Mucosa of rectum (tissue), 2 donors: ENCODE results near the gene C2orf72.

Experiments
- H3K27ac ChIP-seq, 2 donors: one replicate each; pipeline ENCODE4 v1.7.0; 2013; ENCODE audit warnings: inconsistent platforms in 2 of 2, low read depth in 2 of 2, low read length in 2 of 2
- H3K27me3 ChIP-seq, 2 donors: one replicate each; pipeline ENCODE4 v1.7.0; 2013; ENCODE audit warnings: low read length in 2 of 2; ENCODE audit not compliant: control insufficient read depth in 2 of 2, insufficient read depth in 2 of 2
- H3K36me3 ChIP-seq, 2 donors: one replicate each; pipeline ENCODE4 v1.7.0; 2013; ENCODE audit warnings: low read length in 2 of 2; ENCODE audit not compliant: control insufficient read depth in 2 of 2, insufficient read depth in 2 of 2
- H3K4me1 ChIP-seq, 2 donors: one replicate each; pipeline ENCODE4 v1.7.0; 2013; ENCODE audit warnings: low read length in 2 of 2, mild to moderate bottlenecking in 1 of 2; ENCODE audit not compliant: control insufficient read depth in 2 of 2, insufficient read depth in 2 of 2
- H3K4me3 ChIP-seq, 2 donors: one replicate each; pipeline ENCODE4 v1.7.0; 2013; ENCODE audit warnings: low read length in 2 of 2
- H3K9ac ChIP-seq, 2 donors: one replicate each; pipeline ENCODE4 v1.7.0; 2013; ENCODE audit warnings: low read length in 2 of 2, low read depth in 1 of 2, mild to moderate bottlenecking in 1 of 2
- H3K9me3 ChIP-seq, 2 donors: one replicate each; pipeline ENCODE4 v1.7.0; 2013; ENCODE audit warnings: low read length in 2 of 2; ENCODE audit not compliant: control insufficient read depth in 2 of 2
- donor health status: healthy.
- donor health status: Normal muscosa, but diverticular disease.

Gene C2orf72

GRCh38 chr2:231039821-231040364 is 2.6 kb downstream of the C2orf72 start:
- H3K9me3 ChIP-seq = no peaks in the 10 kb centered on the region
- H3K4me1 ChIP-seq = no peaks in the 10 kb centered on the region
- peaks cover 5 to 16% of the 10 kb centered on the region in 2 donors for H3K36me3 ChIP-seq
- H3K4me3 ChIP-seq = no peak overlapping the region
- no peak overlapping the region for H3K27ac ChIP-seq
- H3K9ac ChIP-seq = no peak overlapping the region
- peaks cover 2 to 6% of the 10 kb centered on the region in 2 donors for H3K27me3 ChIP-seq

DNA sequence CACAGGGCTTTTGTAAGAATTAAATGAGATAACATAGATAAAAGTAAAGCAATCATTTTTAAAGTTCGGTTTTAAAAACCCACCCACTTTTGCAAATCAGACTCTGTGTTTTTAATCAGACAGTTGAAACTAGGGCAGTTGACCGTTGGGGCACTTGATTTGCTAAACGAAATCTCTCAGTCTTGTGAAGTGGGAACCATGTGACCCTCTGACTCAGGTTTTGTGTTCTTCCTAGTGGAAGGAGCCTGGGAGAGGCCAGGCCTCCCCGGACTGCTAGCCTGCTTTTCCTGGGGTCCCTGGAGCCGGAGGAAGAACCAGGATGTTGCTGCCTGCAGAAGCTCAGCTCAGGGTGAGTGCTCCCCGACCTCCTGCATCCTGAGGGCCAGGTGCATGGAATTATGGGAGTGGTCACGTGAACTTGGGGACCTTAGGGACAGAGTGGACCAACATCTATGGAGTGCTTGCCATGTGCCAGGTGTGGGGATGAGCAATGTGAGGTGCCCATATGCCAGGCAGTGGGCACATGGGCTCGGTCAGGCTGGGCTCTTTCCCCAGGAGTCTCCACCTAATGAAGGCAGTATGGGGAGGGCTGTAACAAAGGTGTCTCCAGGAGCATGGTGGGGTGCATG is 3.9 kb downstream of the C2orf72 start:
- no peak overlapping the region for H3K9ac ChIP-seq
- no peak overlapping the region for H3K4me3 ChIP-seq
- no peaks in the 10 kb centered on the region for H3K9me3 ChIP-seq
- no peaks in the 10 kb centered on the region for H3K4me1 ChIP-seq
- no peak overlapping the region for H3K27ac ChIP-seq
- peaks cover 2 to 6% of the 10 kb centered on the region in 2 donors for H3K27me3 ChIP-seq
- H3K36me3 ChIP-seq = peaks cover 5 to 16% of the 10 kb centered on the region in 2 donors

GRCh38 chr2:231043796-231044195 is 6.5 kb downstream of the C2orf72 start:
- Histone ChIP-seq H3K9me3 (no peaks in the 10 kb centered on the region), H3K9ac (no peak overlapping the region), H3K36me3 (peaks cover 5 to 28% of the 10 kb centered on the region in 2 donors), H3K27me3 (peaks cover 0 to 3% of the 10 kb centered on the region in 2 donors), H3K27ac (no peak overlapping the region), H3K4me1 (peaks cover 0 to 3% of the 10 kb centered on the region in 2 donors), H3K4me3 (no peak overlapping the region)

- H3K27ac ChIP-seq = no peak overlapping the region
- H3K4me1 ChIP-seq = peaks cover 25 to 27% of the 10 kb centered on the region in 2 donors
- no peak overlapping the region for H3K9ac ChIP-seq
- H3K27me3 ChIP-seq = no peaks in the 10 kb centered on the region
- no peak overlapping the region for H3K4me3 ChIP-seq
- no peaks in the 10 kb centered on the region for H3K9me3 ChIP-seq
- H3K36me3 ChIP-seq = peaks cover 0 to 20% of the 10 kb centered on the region in 2 donors
These were observed 9.6 kb downstream of the C2orf72 start for GRCh38 chr2:231046916-231047273.

- Histone ChIP-seq H3K9me3 (no peaks in the 10 kb centered on the region), H3K27ac (no peak overlapping the region), H3K9ac (no peak overlapping the region), H3K4me1 (peaks cover 28 to 32% of the 10 kb centered on the region in 2 donors), H3K4me3 (no peak overlapping the region), H3K36me3 (peaks cover 0 to 18% of the 10 kb centered on the region in 2 donors), H3K27me3 (no peaks in the 10 kb centered on the region)
These were observed 10.1 kb downstream of the C2orf72 start for GRCh38 chr2:231047274-231047922.

- Histone ChIP-seq H3K4me3 (no peak overlapping the region), H3K4me1 (peaks cover 30 to 36% of the 10 kb centered on the region in 2 donors), H3K9me3 (no peaks in the 10 kb centered on the region), H3K27ac (no peak overlapping the region), H3K36me3 (peaks cover 0 to 17% of the 10 kb centered on the region in 2 donors), H3K27me3 (no peaks in the 10 kb centered on the region), H3K9ac (no peak overlapping the region)
These were observed 10.9 kb downstream of the C2orf72 start for GRCh38 chr2:231047923-231048915.

GRCh38 chr2:231049286-231050017 is 12.1 kb downstream of the C2orf72 start:
- Histone ChIP-seq H3K27me3 (no peaks in the 10 kb centered on the region), H3K36me3 (peaks cover 0 to 12% of the 10 kb centered on the region in 2 donors), H3K4me3 (peak overlapping the region in 1 of 2 donors; percentile 53), H3K9me3 (no peaks in the 10 kb centered on the region), H3K27ac (peak overlapping the region; percentile 49 to 85), H3K9ac (no peak overlapping the region), H3K4me1 (peaks cover 30 to 36% of the 10 kb centered on the region in 2 donors)

- Histone ChIP-seq H3K9ac (peak overlapping the region; percentile 21 to 52), H3K27me3 (no peaks in the 10 kb centered on the region), H3K9me3 (no peaks in the 10 kb centered on the region), H3K4me1 (peaks cover 30 to 36% of the 10 kb centered on the region in 2 donors), H3K36me3 (peaks cover 0 to 12% of the 10 kb centered on the region in 2 donors), H3K27ac (peak overlapping the region; percentile 85 to 88), H3K4me3 (peak overlapping the region; percentile 24 to 53)
These were observed 12.9 kb downstream of the C2orf72 start for GRCh38 chr2:231050018-231050901.
